ENCODE results near the gene SLC22A1. TPM values are rescaled to one million over a fixed set of nuclear protein-coding genes. Genes with fewer than 3 reads are reported as not detected.

Gene SLC22A1
- total RNA-seq, 1 experiment from 2014 or later, result 0.39 TPM

DNA sequence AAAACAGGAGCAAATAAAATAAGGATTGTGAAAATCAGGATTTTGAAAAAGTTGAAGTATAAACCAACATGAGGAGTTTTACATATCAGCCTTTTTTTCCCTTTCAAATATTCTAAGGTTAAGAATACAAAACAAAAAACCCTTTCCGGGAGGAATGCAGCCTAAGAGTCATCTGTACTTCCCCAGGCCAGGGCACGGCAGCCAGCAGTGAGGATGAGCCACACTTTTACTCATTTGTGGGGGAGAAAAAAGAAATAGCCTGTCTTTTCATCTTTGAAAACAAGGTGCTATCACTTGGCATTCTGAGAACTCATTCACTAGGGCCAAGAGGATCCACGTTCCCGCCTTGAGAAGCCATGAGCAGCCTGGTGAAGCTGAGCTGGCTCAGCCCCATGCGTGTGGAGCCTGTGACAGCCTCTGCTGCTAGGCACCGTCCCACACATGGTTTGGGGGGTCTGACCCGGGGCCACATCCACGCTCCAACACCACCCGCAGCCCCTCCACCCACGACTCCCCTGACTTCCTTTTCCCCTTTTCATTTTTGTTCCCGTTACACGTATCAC is 11.2 kb downstream of the SLC22A1 start:
- no peak for DNase-seq
- no peak overlapping the region for H2BK20ac ChIP-seq (ENCODE audit: low read depth, low read length, poor library complexity, severe bottlenecking)
- no peak overlapping the region for H3K23ac ChIP-seq (ENCODE audit: insufficient read length, low read depth, low read length)
- H3K14ac ChIP-seq (ENCODE audit: insufficient read depth, low read length), result no peak overlapping the region
- H2BK15ac ChIP-seq (ENCODE audit: low read depth, low read length), result no peak overlapping the region
- H3K27ac ChIP-seq (ENCODE audit: insufficient read length, low read depth, low read length), result no peak overlapping the region
- H3K4me3 Mint-ChIP-seq, result peak overlapping the region in 1 of 2 experiments; percentile 28; a peak in 1 of 5 replicates
- H3K18ac ChIP-seq (ENCODE audit: insufficient read length, low read depth, low read length), result no peak overlapping the region
- H3K9me3 Mint-ChIP-seq, result no peaks in the 10 kb centered on the region
- TF ChIP-seq, protein P1, sequence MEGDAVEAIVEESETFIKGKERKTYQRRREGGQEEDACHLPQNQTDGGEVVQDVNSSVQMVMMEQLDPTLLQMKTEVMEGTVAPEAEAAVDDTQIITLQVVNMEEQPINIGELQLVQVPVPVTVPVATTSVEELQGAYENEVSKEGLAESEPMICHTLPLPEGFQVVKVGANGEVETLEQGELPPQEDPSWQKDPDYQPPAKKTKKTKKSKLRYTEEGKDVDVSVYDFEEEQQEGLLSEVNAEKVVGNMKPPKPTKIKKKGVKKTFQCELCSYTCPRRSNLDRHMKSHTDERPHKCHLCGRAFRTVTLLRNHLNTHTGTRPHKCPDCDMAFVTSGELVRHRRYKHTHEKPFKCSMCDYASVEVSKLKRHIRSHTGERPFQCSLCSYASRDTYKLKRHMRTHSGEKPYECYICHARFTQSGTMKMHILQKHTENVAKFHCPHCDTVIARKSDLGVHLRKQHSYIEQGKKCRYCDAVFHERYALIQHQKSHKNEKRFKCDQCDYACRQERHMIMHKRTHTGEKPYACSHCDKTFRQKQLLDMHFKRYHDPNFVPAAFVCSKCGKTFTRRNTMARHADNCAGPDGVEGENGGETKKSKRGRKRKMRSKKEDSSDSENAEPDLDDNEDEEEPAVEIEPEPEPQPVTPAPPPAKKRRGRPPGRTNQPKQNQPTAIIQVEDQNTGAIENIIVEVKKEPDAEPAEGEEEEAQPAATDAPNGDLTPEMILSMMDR (conservative IDR thresholded peaks at IDR 0.05), result no peak
- no peak overlapping the region for H3K4ac ChIP-seq (ENCODE audit: low read depth, low read length)
- H3K4me1 ChIP-seq (ENCODE audit: insufficient read depth, low read length), result peaks cover 6% of the 10 kb centered on the region; the same call in 1 of the 2 replicates
- H2AK5ac ChIP-seq (ENCODE audit: insufficient read length, low read length), result no peak overlapping the region
- no peak overlapping the region for H2BK120ac ChIP-seq (ENCODE audit: low read depth, low read length, poor library complexity, severe bottlenecking)
- H3K4me2 ChIP-seq (ENCODE audit: insufficient read depth, insufficient read length, low read length), result no peak overlapping the region
- H3T11ph ChIP-seq (ENCODE audit: low read length), result no peak overlapping the region
- H2AFZ ChIP-seq (ENCODE audit: low read length), result no peak overlapping the region
- no peak overlapping the region for H3K9ac ChIP-seq (ENCODE audit: extremely low read depth, insufficient read length, low read length)
- no peaks in the 10 kb centered on the region for H4K20me1 ChIP-seq (ENCODE audit: control insufficient read depth, insufficient read depth, insufficient read length)
- H2BK12ac ChIP-seq (ENCODE audit: insufficient read length, low read depth, low read length), result no peak overlapping the region
- H3K27me3 ChIP-seq (ENCODE audit: insufficient read depth, low read length), result no peaks in the 10 kb centered on the region
- H3K23me2 ChIP-seq (ENCODE audit: insufficient read length, low read depth, low read length, poor library complexity, severe bottlenecking), result no peaks in the 10 kb centered on the region
- H4K5ac ChIP-seq (ENCODE audit: insufficient read length, low read depth, low read length), result no peak overlapping the region
- no peak overlapping the region for H4K91ac ChIP-seq (ENCODE audit: insufficient read length, low read depth, low read length)
- no peak overlapping the region for H3K56ac ChIP-seq (ENCODE audit: insufficient read length, low read depth, low read length)
- H3K27ac Mint-ChIP-seq, result peak overlapping the region in 1 of 3 experiments; percentile 19; a peak in 2 of 7 replicates
- peaks cover 16% of the 10 kb centered on the region for H3K27me3 Mint-ChIP-seq (ENCODE audit: low read depth)
- H3K79me1 ChIP-seq (ENCODE audit: insufficient read depth, low read depth, low read length, poor library complexity, severe bottlenecking), result no peaks in the 10 kb centered on the region
- H3K36me3 Mint-ChIP-seq (ENCODE audit: insufficient read depth in 1 of 3, low read depth in 3 of 3), result peaks cover 0 to 2% (median 0%) of the 10 kb centered on the region in 3 experiments; a peak in 1 of 7 replicates
- H4K8ac ChIP-seq (replicated peaks; ENCODE audit: insufficient read length, low read depth, low read length), result no peak overlapping the region
- H3K79me2 ChIP-seq (ENCODE audit: insufficient read depth, low read length), result no peaks in the 10 kb centered on the region
- peaks cover 35 to 56% of the 10 kb centered on the region in 2 experiments for H3K4me1 Mint-ChIP-seq
- H3K9me3 ChIP-seq (ENCODE audit: control insufficient read depth, low read depth, low read length), result no peaks in the 10 kb centered on the region
- H2BK5ac ChIP-seq (ENCODE audit: insufficient read length, low read length), result no peak overlapping the region
- no CpG with 5 or more reads among the region's 12 CpGs for WGBS (ENCODE audit: extremely low coverage, insufficient read length, low lambda C conversion rate)

Measured in H9 (cell line).